Endothelial cell of umbilical vein (primary cell): ENCODE results near the gene QSOX2. TPM values are rescaled to one million over a fixed set of nuclear protein-coding genes. Genes with fewer than 3 reads are reported as not detected.

ENCODE experiments used
- BruUV-seq: library from RNA; stranded (reverse); fragments of 400-500 nt; replicated peaks from 2 replicates; lab custom pipeline; 2021; lab: Mats Ljungman, UMichigan
- CTCF ChIA-PET: fragments of 300-600, 350-600 bp; sonication (Branson Sonifier 250); formaldehyde crosslinking; loops from one replicate; lab custom pipeline; 2021; ENCODE audit warnings: antibody characterized with exemption, inconsistent platforms; lab: Charles Lee
- POLR2A ChIA-PET: fragments of 300-600, 350-600 bp; sonication (Branson Sonifier 250); formaldehyde crosslinking; loops from one replicate; lab custom pipeline; 2021; ENCODE audit warnings: antibody characterized with exemption, inconsistent platforms; lab: Charles Lee
- DNase-seq: peaks from one replicate; pipeline ENCODE4 v3.0.0-alpha.2; 2011; ENCODE audit warnings: low read depth, low spot score
- FAIRE-seq: peaks from 2 replicates; lab custom pipeline; 2011; peaks lifted over from hg19 to GRCh38; lab: Jason Lieb, UNC
- H2AFZ ChIP-seq: 2 replicates; pipeline ENCODE4 v1.6.0; 2012; ENCODE audit warnings: low read depth, low read length, control low read depth, inconsistent platforms
- H3K27ac ChIP-seq: 2 replicates; pipeline ENCODE4 v1.5.1; 2011; ENCODE audit warnings: low read depth, mild to moderate bottlenecking, control low read depth, low read length, moderate library complexity; ENCODE audit not compliant: insufficient read depth
- H3K27me3 ChIP-seq, 2 experiments: 2 replicates each; pipeline versions ENCODE4 v1.6.0 to v1.6.1; 2011; ENCODE audit warnings: low read length in 2 of 2, mixed read lengths in 1 of 2; ENCODE audit not compliant: control insufficient read depth in 2 of 2, insufficient read depth in 2 of 2
- H3K36me3 ChIP-seq, 2 experiments: 2 replicates in 1 of 2; 3 replicates in 1 of 2; pipeline ENCODE4 v1.5.1; 2011; ENCODE audit warnings: low read length in 2 of 2, mild to moderate bottlenecking in 1 of 2, moderate library complexity in 1 of 2; ENCODE audit not compliant: control insufficient read depth in 2 of 2, insufficient read depth in 2 of 2; ENCODE audit errors: extremely low read depth in 1 of 2
- H3K4me1 ChIP-seq: 3 replicates; pipeline ENCODE4 v1.5.1; 2011; ENCODE audit warnings: mild to moderate bottlenecking, low read length; ENCODE audit not compliant: control insufficient read depth, insufficient read depth; ENCODE audit errors: extremely low read depth
- H3K4me2 ChIP-seq: 2 replicates; pipeline ENCODE4 v1.6.1; 2011; ENCODE audit warnings: low read length, control low read depth, mixed read lengths; ENCODE audit not compliant: insufficient read depth
- H3K4me3 ChIP-seq, 3 experiments: fragments of 200-600 bp in 1 of 3; sonication (generic), shearing (Covaris generic) in 1 of 3; replicated peaks in 1 of 3; 2 replicates each; pipeline ENCODE4 v1.5.1; 2011 to 2016; ENCODE audit warnings: control low read depth in 3 of 3, low read length in 3 of 3, mild to moderate bottlenecking in 2 of 3, inconsistent platforms in 1 of 3, low read depth in 1 of 3, moderate library complexity in 1 of 3; ENCODE audit not compliant: insufficient read depth in 1 of 3
- H3K79me2 ChIP-seq: 2 replicates; pipeline ENCODE4 v1.6.0; 2012; ENCODE audit warnings: low read length, inconsistent platforms; ENCODE audit not compliant: control insufficient read depth, insufficient read depth
- H3K9ac ChIP-seq: replicated peaks from 2 replicates; pipeline ENCODE3; 2011; ENCODE audit warnings: low read length, control low read depth; ENCODE audit not compliant: insufficient read depth; ENCODE audit errors: extremely low read depth
- H3K9me1 ChIP-seq: replicated peaks from 3 replicates; pipeline ENCODE4 v1.6.0; 2011; ENCODE audit warnings: mild to moderate bottlenecking, low read length; ENCODE audit not compliant: control insufficient read depth, insufficient read depth; ENCODE audit errors: extremely low read depth
- H3K9me3 ChIP-seq: replicated peaks from 2 replicates; pipeline ENCODE4 v1.5.1; 2012; ENCODE audit warnings: low read length, inconsistent platforms; ENCODE audit not compliant: control insufficient read depth, insufficient read depth
- H4K20me1 ChIP-seq: replicated peaks from 2 replicates; pipeline ENCODE3; 2011; ENCODE audit warnings: mild to moderate bottlenecking, low read length; ENCODE audit not compliant: control insufficient read depth, insufficient read depth; ENCODE audit errors: extremely low read depth
- EZH2 ChIP-seq: IDR thresholded peaks from 2 replicates; pipeline ENCODE4 v1.6.1; 2012; ENCODE audit warnings: borderline replicate concordance, low read depth, mild to moderate bottlenecking, moderate library complexity, low read length, inconsistent platforms; ENCODE audit not compliant: severe bottlenecking
- FOS ChIP-seq: IDR thresholded peaks from 2 replicates; pipeline ENCODE4 v1.6.1; 2011; ENCODE audit warnings: mild to moderate bottlenecking, low read length, moderate library complexity, borderline replicate concordance; ENCODE audit not compliant: insufficient read depth
- GATA2 ChIP-seq: IDR thresholded peaks from 2 replicates; pipeline ENCODE4 v1.7.0; 2011; ENCODE audit warnings: low read depth, mild to moderate bottlenecking, moderate library complexity, mixed read lengths, low read length; ENCODE audit not compliant: insufficient read length, insufficient read depth
- JUN ChIP-seq: IDR thresholded peaks from 2 replicates; pipeline ENCODE4 v1.6.1; 2011; ENCODE audit warnings: borderline replicate concordance, low read depth; ENCODE audit not compliant: insufficient read length, insufficient read depth
- MYC ChIP-seq: IDR thresholded peaks from one replicate; pipeline ENCODE4 v1.6.1; 2011; ENCODE audit warnings: mild to moderate bottlenecking, low read depth, low read length
- POLR2A ChIP-seq: IDR thresholded peaks from 2 replicates; pipeline ENCODE4 v1.6.1; 2012; ENCODE audit warnings: low read depth, mild to moderate bottlenecking, control low read depth, low read length
- POLR2AphosphoS5 ChIP-seq: IDR thresholded peaks from 2 replicates; pipeline ENCODE4 v1.6.1; 2012; ENCODE audit warnings: low read depth, mild to moderate bottlenecking, control low read depth, low read length, moderate library complexity; ENCODE audit not compliant: insufficient read depth
- dilution Hi-C: fragments of 300-500 bp; cut with MboI; formaldehyde crosslinking; loops from one replicate; pipeline ENCODE4 v1.15.0; 2019; ENCODE audit warnings: low sequenced_read_pairs; ENCODE audit not compliant: extremely low pct_ligation_motif_present
- intact Hi-C: fragments of 100-400 bp; cut with micrococcal nuclease; formaldehyde crosslinking; loops from one replicate; pipeline ENCODE4 v1.10.0; 2022
- polyA plus RNA-seq, 4 experiments: library from polyadenylated mRNA; depleted of rRNA in 3 of 4; stranded (reverse) in 3 of 4; unstranded in 1 of 4; fragments of >200 nt; gene quantifications; 2 replicates each; pipeline versions ENCODE4 v1.2.1 to v1.2.3, GENCODE V29; 2011 to 2012; ENCODE audit warnings: missing spikeins in 1 of 4
- total RNA-seq: library from RNA; stranded (reverse); gene quantifications from 2 replicates; pipeline ENCODE4 v1.2.3, GENCODE V29; 2021
- TF ChIP-seq, protein P1 (sequence below), 2 donors: IDR thresholded peaks; 1 replicate in 1 of 2; 2 replicates in 1 of 2; pipeline ENCODE4 v1.5.1; 2011; ENCODE audit warnings: low read length in 2 of 2, mild to moderate bottlenecking in 2 of 2, moderate library complexity in 2 of 2, control low read depth in 1 of 2, inconsistent platforms in 1 of 2, low read depth in 1 of 2; ENCODE audit not compliant: insufficient read depth in 1 of 2; ENCODE audit errors: extremely low read depth in 1 of 2
- TF ChIP-seq, protein P2 (sequence below): IDR thresholded peaks from 2 replicates; pipeline ENCODE4 v1.6.1; 2011; ENCODE audit not compliant: insufficient read depth, insufficient read length

QSOX2 gene
- total and polyA plus RNA-seq, 2 donors (not counting 3 experiments of a cell fraction or from before 2014, with no cell fraction given), result 16.4 to 23.4 TPM

DNA sequence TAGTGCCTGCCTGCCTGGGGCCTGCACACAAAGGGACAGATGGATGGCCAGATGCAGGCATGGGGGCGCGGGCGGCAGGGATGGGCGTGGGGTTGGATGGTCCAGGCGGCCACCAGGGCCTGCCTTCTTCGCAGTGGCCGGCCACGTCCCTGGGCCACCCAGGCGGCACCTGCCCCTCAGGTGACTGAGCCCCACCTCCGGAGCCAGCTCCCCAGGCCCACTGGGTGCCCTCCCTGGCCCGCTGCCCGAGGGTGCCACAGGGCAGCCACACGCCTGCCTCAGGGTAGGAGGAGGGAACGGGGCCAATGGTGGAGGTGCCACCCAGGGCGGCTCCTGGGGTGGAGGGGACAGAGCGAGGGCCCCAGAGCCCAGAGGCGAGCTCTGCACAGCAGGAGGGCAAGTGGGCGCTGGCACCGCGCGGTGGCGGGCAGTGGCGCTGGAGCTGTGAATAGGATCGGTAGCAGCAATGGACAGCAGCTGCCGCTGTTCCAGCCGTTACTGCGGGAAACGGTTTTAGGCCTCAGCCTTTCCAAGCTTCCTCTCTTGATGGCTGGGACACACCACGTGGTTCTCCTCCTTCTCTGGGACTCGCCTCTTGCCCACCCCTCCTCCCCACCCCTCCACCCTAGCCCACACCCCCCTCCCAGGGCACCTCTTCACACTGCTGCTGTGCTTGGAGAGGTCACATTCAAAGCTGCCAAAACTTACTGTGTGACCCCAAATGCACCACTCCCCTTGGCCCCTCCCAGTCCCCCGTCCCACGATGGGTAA, 59.8 kb downstream of the QSOX2 start:
- dilution Hi-C loops, result no loop called here

More for the DNA sequence above, 59.8 kb downstream of the QSOX2 start:
- Histone ChIP-seq H3K79me2 (no peaks in the 10 kb centered on the region), H3K36me3 (no peaks in the 10 kb centered on the region), H2AFZ (no peak overlapping the region), H4K20me1 (no peaks in the 10 kb centered on the region), H3K9ac (no peak overlapping the region), H3K27me3 (peaks cover 5 to 13% of the 10 kb centered on the region in 2 experiments), H3K4me3 (no peak overlapping the region), H3K9me3 (no peaks in the 10 kb centered on the region), H3K27ac (no peak overlapping the region), H3K4me2 (no peak overlapping the region), H3K4me1 (no peaks in the 10 kb centered on the region), H3K9me1 (no peaks in the 10 kb centered on the region)
- intact Hi-C loops, result no loop called here
- BruUV-seq, result no TSS peak
- CTCF ChIA-PET, result interaction anchor here (1.2 to 1.5 kb wide), 3 partner anchors 15 to 63 kb away, joined by 3 to 5 read pairs (median 3); no protein-coding TSS in a partner anchor
- TF ChIP-seq POLR2A (no peak), JUN (no peak), MYC (no peak), EZH2 (no peak), GATA2 (no peak), FOS (no peak), POLR2AphosphoS5 (no peak)
- TF ChIP-seq, protein P1, sequence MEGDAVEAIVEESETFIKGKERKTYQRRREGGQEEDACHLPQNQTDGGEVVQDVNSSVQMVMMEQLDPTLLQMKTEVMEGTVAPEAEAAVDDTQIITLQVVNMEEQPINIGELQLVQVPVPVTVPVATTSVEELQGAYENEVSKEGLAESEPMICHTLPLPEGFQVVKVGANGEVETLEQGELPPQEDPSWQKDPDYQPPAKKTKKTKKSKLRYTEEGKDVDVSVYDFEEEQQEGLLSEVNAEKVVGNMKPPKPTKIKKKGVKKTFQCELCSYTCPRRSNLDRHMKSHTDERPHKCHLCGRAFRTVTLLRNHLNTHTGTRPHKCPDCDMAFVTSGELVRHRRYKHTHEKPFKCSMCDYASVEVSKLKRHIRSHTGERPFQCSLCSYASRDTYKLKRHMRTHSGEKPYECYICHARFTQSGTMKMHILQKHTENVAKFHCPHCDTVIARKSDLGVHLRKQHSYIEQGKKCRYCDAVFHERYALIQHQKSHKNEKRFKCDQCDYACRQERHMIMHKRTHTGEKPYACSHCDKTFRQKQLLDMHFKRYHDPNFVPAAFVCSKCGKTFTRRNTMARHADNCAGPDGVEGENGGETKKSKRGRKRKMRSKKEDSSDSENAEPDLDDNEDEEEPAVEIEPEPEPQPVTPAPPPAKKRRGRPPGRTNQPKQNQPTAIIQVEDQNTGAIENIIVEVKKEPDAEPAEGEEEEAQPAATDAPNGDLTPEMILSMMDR (IDR thresholded peaks at IDR 0.05; ENCODE audit: extremely low read depth in 1 of 2, insufficient read depth in 1 of 2, low read depth in 1 of 2, low read length in 2 of 2), result no peak
- TF ChIP-seq, protein P2, sequence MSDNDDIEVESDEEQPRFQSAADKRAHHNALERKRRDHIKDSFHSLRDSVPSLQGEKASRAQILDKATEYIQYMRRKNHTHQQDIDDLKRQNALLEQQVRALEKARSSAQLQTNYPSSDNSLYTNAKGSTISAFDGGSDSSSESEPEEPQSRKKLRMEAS, result no peak
- POLR2A ChIA-PET, result no interaction called here
- FAIRE-seq (no peak), DNase-seq (no peak)
